Effector memory CD4-positive, alpha-beta T cell (primary cell): Measurements from ENCODE around the gene MVB12A.

Source experiments
- DNase-seq, 3 donors: peaks; one replicate each; pipeline ENCODE4 v3.0.0-alpha.2; 2020
- H3K27ac ChIP-seq: 2 replicates; pipeline ENCODE4 v1.7.0; 2013; ENCODE audit warnings: mild to moderate bottlenecking, low read length, moderate library complexity; ENCODE audit not compliant: insufficient read depth, poor library complexity, severe bottlenecking
- H3K27me3 ChIP-seq: replicated peaks from 2 replicates; pipeline ENCODE4 v1.7.0; 2013; ENCODE audit warnings: mild to moderate bottlenecking, low read length; ENCODE audit not compliant: insufficient read depth, control insufficient read depth, poor library complexity, severe bottlenecking
- H3K36me3 ChIP-seq: 2 replicates; pipeline ENCODE4 v1.7.0; 2013; ENCODE audit warnings: mild to moderate bottlenecking, low read length, moderate library complexity; ENCODE audit not compliant: control insufficient read depth, insufficient read depth
- H3K4me1 ChIP-seq: 2 replicates; pipeline ENCODE4 v1.7.0; 2013; ENCODE audit warnings: low read length, mild to moderate bottlenecking; ENCODE audit not compliant: control insufficient read depth, insufficient read depth, poor library complexity, severe bottlenecking
- H3K4me3 ChIP-seq: 2 replicates; pipeline ENCODE4 v1.7.0; 2013; ENCODE audit warnings: low read length, low read depth, mild to moderate bottlenecking; ENCODE audit not compliant: insufficient read depth, poor library complexity, severe bottlenecking
- H3K9me3 ChIP-seq: 2 replicates; pipeline ENCODE4 v1.7.0; 2013; ENCODE audit warnings: mild to moderate bottlenecking, low read length, moderate library complexity; ENCODE audit not compliant: control insufficient read depth

The MVB12A gene

DNA sequence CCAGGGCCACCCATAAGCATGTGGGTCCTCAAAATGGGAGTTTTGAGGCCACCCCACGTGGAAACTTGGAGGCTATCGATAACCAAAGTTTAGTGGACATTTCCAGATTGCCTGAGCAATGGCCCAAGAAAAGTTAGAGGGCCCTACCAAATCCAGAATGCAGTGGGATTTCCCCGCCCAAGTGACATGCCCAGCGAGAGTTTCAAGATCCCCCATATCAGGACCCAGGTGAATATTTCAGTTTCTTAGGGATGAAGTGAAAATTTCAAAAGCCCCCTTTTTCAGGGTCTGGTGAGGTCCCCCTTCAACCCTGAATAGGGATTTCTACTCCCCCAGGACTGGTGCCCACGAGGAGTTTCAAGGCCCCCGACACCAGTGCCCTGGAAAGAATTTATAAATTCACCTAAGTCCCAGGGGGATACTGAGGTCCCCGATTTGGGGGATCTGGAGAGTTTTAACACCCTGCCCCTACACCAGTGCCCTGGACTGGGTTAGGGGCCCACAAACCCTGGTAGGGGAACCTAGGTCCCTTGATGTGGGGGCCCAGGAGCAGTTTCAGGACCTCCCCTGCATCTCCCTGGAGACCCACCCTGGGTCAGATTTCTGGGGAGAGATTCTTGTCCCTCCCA, 15.1 kb upstream of the MVB12A start:
- Histone ChIP-seq H3K27me3 (no peaks in the 10 kb centered on the region), H3K27ac (peak overlapping the region; percentile 78), H3K9me3 (no peaks in the 10 kb centered on the region), H3K4me1 (peaks cover 27% of the 10 kb centered on the region), H3K4me3 (peak overlapping the region; percentile 73), H3K36me3 (peaks cover 4% of the 10 kb centered on the region)
- no peak for DNase-seq

DNA sequence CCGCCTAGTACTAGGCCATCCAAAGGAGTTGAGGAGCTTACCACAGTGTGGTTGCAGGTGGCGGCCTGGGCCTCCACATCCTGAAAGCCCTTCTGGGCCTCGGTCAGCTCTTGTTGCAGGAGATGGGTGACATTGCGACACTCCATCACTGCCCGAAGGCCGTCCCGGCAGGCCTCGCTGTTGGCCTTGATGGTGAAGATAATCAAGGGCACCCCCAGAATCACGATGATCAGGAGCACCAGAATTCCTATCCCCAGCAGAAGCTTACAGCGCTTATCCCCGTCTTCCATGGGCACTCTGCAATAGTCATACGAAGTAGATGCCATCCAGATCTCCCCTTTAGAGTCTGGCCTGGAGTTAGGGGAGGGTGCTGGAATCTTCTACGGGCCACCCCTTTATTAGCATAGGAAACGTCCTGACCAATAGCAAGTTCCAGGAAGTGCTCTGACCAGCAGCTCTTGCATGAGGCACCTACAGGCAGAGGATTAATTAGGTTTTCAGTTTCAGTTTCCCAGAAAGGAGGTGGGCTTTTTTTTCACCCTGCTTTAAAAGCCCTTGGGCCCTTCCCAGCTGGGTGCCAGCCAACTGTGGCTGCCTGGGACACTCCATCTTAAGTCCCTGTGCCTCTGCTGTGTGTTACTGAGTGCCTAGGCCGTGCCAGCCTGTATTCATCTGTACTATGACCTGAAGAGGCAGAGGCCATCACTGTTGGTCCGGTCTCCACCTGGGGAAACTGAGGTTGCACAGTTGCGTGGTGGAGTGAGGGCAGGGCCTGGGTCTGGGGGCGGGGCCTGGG, 14.4 kb upstream of the MVB12A start, which contains the start of gene BST2:
Gene BST2, minus strand, starts transcription at position 381 of the 796 bp plus-strand sequence. Its CDS starts 55 bp downstream, at position 326.
- Histone ChIP-seq H3K9me3 (no peaks in the 10 kb centered on the region), H3K36me3 (peaks cover 4% of the 10 kb centered on the region), H3K4me3 (peak within 1 kb of the TSS; percentile 73), H3K27ac (peak within 1 kb of the TSS; percentile 78), H3K27me3 (no peaks in the 10 kb centered on the region), H3K4me1 (peaks cover 27% of the 10 kb centered on the region)
- peak; percentile 27 to 62 (median 42) for DNase-seq

DNA sequence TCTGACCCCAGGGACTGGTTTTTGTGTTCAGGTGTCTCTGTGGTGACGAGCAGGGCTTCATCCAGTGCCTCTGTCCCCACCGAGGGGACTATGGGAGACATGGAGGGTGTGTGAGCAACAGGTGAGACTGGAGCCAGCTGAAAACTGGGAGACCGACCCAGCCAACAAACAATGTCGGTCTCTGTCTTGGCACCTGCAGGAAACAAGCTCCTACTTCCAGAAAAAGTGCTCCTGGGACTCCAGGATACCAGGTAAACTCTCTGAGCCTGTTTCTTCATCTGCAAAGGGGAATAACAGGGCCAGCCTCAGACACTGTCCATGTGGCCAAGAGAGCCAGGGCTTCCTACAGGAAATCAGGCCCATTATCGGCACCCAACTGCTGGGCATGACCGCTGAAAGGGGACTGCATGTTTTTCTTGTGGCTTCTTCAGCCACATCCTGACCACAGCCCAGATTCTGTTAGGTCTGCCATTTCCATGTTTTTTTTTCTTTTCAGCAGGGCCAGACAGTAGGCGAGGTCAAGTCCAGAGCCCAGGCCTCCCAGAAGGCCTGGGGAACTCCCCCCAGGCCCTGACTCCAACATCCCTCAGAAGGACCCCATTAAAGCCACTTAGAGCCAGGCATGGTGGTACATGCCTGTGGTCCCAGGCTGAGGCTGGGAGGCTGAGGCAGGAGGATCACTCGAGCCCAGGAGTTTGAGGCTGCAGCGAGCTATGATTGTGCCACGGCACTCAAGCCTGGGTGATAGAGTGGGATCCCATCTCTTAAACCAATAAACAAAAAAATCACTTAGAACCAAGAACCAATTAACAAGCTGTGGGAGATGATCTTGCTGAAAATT, 13.6 kb upstream of the MVB12A start:
- H3K27ac ChIP-seq, result peak overlapping the region; percentile 78
- no peak for DNase-seq

GRCh38 chr19:17406887-17407196, 13.0 kb upstream of the MVB12A start:
- Histone ChIP-seq H3K36me3 (peaks cover 5% of the 10 kb centered on the region), H3K27me3 (no peaks in the 10 kb centered on the region), H3K27ac (peak overlapping the region; percentile 78), H3K4me3 (peak overlapping the region; percentile 73), H3K9me3 (no peaks in the 10 kb centered on the region), H3K4me1 (peaks cover 27% of the 10 kb centered on the region)
- DNase-seq, result no peak

More for the DNA sequence above, 13.6 kb upstream of the MVB12A start:
- Histone ChIP-seq H3K36me3 (peaks cover 4% of the 10 kb centered on the region), H3K9me3 (no peaks in the 10 kb centered on the region), H3K4me1 (peaks cover 27% of the 10 kb centered on the region), H3K4me3 (peak overlapping the region; percentile 73), H3K27me3 (no peaks in the 10 kb centered on the region)

GRCh38 chr19:17409990-17410389, 9.9 kb upstream of the MVB12A start:
- Histone ChIP-seq H3K36me3 (peaks cover 27% of the 10 kb centered on the region), H3K4me1 (peaks cover 17% of the 10 kb centered on the region), H3K9me3 (no peaks in the 10 kb centered on the region), H3K27ac (no peak overlapping the region), H3K4me3 (no peak overlapping the region), H3K27me3 (no peaks in the 10 kb centered on the region)
- DNase-seq, result no peak

DNA sequence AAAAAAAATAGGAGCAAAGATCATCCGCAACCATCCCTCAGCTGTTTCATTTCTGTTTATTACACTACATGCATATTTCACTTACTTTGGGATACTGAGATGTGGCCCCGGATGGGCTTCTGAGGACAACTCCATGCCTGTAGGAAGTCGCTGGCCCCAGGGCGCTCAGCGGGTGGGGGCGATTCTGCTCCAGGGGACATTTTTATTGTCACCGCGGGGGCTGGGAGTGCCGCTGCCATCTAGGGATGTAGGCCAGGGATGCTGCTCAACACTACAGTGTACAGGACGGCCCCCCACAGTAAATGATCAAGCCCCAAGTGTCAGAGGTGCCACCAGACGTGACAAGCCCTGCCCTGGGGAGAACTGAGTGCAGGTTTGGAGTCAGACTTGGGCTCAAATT, 8.0 kb upstream of the MVB12A start:
- Histone ChIP-seq H3K4me1 (peaks cover 4% of the 10 kb centered on the region), H3K4me3 (no peak overlapping the region), H3K27me3 (no peaks in the 10 kb centered on the region), H3K36me3 (peaks cover 27% of the 10 kb centered on the region), H3K27ac (no peak overlapping the region), H3K9me3 (no peaks in the 10 kb centered on the region)
- no peak for DNase-seq

DNA sequence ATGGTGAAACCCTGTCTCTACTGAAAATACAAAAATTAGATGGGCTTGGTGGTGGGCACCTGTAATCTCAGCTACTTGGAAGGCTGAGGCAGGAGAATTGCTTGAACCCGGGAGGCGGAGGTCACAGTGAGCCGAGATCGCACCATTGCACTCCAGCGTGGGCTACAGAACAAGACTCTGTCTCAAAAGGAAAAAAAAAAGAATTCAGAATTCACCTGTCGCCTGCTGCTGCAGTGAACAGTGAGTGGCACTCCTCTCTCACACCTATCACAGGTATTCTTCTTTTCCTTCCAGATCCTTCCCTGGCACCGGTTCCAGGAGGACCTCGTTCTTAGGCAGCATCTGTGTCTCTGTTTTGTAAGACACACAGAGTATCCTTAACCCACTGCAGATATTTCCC, 5.8 kb upstream of the MVB12A start:
- Histone ChIP-seq H3K27ac (no peak overlapping the region), H3K9me3 (no peaks in the 10 kb centered on the region), H3K4me3 (no peak overlapping the region), H3K4me1 (peaks cover 2% of the 10 kb centered on the region), H3K27me3 (no peaks in the 10 kb centered on the region), H3K36me3 (peaks cover 27% of the 10 kb centered on the region)
- no peak for DNase-seq

DNA sequence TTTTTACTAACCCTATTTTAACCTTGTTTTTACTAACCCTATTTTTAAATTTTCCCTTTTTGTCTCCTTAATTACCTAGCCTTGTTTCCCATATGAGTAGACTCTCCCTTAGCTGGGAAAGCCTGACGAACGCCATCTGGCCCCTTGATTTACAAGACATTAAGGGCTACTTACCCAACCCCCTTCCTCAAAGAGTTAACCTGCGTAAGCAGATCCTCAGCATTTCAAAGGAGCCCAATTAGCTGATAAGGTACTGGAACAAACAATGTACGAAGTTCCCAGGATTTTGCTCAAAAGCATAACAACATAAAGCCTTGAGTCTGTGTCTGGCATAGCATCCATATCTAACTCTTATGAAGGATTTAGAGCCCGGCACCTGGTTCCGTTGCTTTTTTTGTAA, 4.7 kb upstream of the MVB12A start:
- Histone ChIP-seq H3K4me1 (peaks cover 7% of the 10 kb centered on the region), H3K36me3 (peaks cover 27% of the 10 kb centered on the region), H3K27ac (no peak overlapping the region)

GRCh38 chr19:17418710-17419109, 1.1 kb upstream of the MVB12A start:
- H3K27ac ChIP-seq, result no peak overlapping the region
- H3K9me3 ChIP-seq, result no peaks in the 10 kb centered on the region
- DNase-seq, result no peak
- H3K4me3 ChIP-seq, result no peak overlapping the region
- peaks cover 13% of the 10 kb centered on the region for H3K36me3 ChIP-seq
- no peaks in the 10 kb centered on the region for H3K27me3 ChIP-seq
- peaks cover 12% of the 10 kb centered on the region for H3K4me1 ChIP-seq

More for the DNA sequence above, 4.7 kb upstream of the MVB12A start:
- no peak for DNase-seq
- H3K9me3 ChIP-seq, result no peaks in the 10 kb centered on the region
- H3K4me3 ChIP-seq, result no peak overlapping the region
- H3K27me3 ChIP-seq, result no peaks in the 10 kb centered on the region
